Cortex of kidney (tissue), 1 donor: ENCODE measurements around the gene MAGEB17.

Experiments
- DNase-seq: peaks from one replicate; lab custom pipeline; 2025; lab: John Stamatoyannopoulos, UW

The MAGEB17 gene

GRCh38 chrX:16210061-16210460 lies 42.8 kb downstream of the MAGEB17 start:
- DNase-seq = no peak

GRCh38 chrX:16212024-16212423 lies 44.7 kb downstream of the MAGEB17 start:
- DNase-seq = no peak

GRCh38 chrX:16212436-16212835 lies 45.2 kb downstream of the MAGEB17 start:
- DNase-seq = no peak

- DNase-seq = no peak
Observed at GRCh38 chrX:16213961-16214360, 46.7 kb downstream of the MAGEB17 start.

GRCh38 chrX:16215660-16216059 lies 48.4 kb downstream of the MAGEB17 start:
- no peak for DNase-seq
